HepG2 (cell line): ENCODE measurements around the gene ZSWIM6. TPM values are rescaled to one million over a fixed set of nuclear protein-coding genes. Genes with fewer than 3 reads are reported as not detected.

ENCODE experiments used
- ATAC-seq: fragments of 200-7000 bp; cut with Tn5 transposase; 3 replicates; pipeline ENCODE4 v1.9.1; 2020; ENCODE audit warnings: mild to moderate bottlenecking, moderate library complexity
- BruUV-seq: library from RNA; stranded (reverse); fragments of 400-500 nt; replicated peaks from 2 replicates; lab custom pipeline; 2021; lab: Mats Ljungman, UMichigan
- CTCF ChIA-PET: fragments of 300-600 bp; formaldehyde crosslinking; extraction: SDS; loops from one replicate; lab custom pipeline; 2021; ENCODE audit warnings: low total read pairs, inconsistent platforms, low intra/inter-chr PET ratio; lab: Yijun Ruan, JAX
- POLR2A ChIA-PET: fragments of 350-600 bp; sonication (Branson Sonifier 250); formaldehyde crosslinking; loops from one replicate; lab custom pipeline; 2020; ENCODE audit warnings: antibody characterized with exemption, inconsistent platforms; lab: Yijun Ruan, JAX
- DNase-seq: peaks from one replicate; pipeline ENCODE4 v3.0.0-alpha.2; 2015; ENCODE audit warnings: low spot score
- FAIRE-seq: peaks from 3 replicates; lab custom pipeline; 2011; peaks lifted over from hg19 to GRCh38; lab: Jason Lieb, UNC
- H2AFZ ChIP-seq: one replicate; pipeline ENCODE4 v1.6.1; 2011; ENCODE audit warnings: low read length, inconsistent platforms
- H3K27ac ChIP-seq: fragments of 300-600 bp; 3 replicates; pipeline ENCODE4 v1.8.0; 2011; ENCODE audit warnings: mixed run types, mild to moderate bottlenecking, mixed read lengths, low read length, inconsistent platforms; ENCODE audit not compliant: insufficient read depth; ENCODE audit errors: extremely low read length
- H3K27me3 ChIP-seq, 2 experiments: fragments of 200-600 bp in 1 of 2; 2 replicates in 1 of 2; 3 replicates in 1 of 2; pipeline versions ENCODE4 v1.6.0 to v1.8.0; 2011; ENCODE audit warnings: low read length in 2 of 2, mild to moderate bottlenecking in 2 of 2, moderate library complexity in 2 of 2, inconsistent platforms in 1 of 2; ENCODE audit not compliant: insufficient read depth in 2 of 2, control insufficient read depth in 1 of 2
- H3K36me3 ChIP-seq, 2 experiments: fragments of 200-600 bp in 1 of 2; replicated peaks in 1 of 2; 2 replicates in 1 of 2; 3 replicates in 1 of 2; pipeline versions ENCODE4 v1.5.1 to v1.8.0; 2011; ENCODE audit warnings: low read length in 2 of 2, inconsistent platforms in 1 of 2; ENCODE audit not compliant: insufficient read depth in 2 of 2, control insufficient read depth in 1 of 2
- H3K4me1 ChIP-seq: 2 replicates; pipeline ENCODE4 v1.5.1; 2012; ENCODE audit warnings: low read length, inconsistent platforms; ENCODE audit not compliant: insufficient read depth
- H3K4me2 ChIP-seq: 2 replicates; pipeline ENCODE4 v1.6.0; 2011; ENCODE audit warnings: low read depth, low read length, inconsistent platforms
- H3K4me3 ChIP-seq, 3 experiments: fragments of 200-600 bp in 1 of 3; sonication (generic), shearing (Covaris generic) in 1 of 3; replicated peaks in 1 of 3; 2 replicates each; pipeline ENCODE4 v1.5.1; 2011 to 2016; ENCODE audit warnings: low read length in 3 of 3, inconsistent platforms in 2 of 3, low read depth in 2 of 3, mild to moderate bottlenecking in 2 of 3, control low read depth in 1 of 3, mixed read lengths in 1 of 3; ENCODE audit not compliant: insufficient read depth in 1 of 3
- H3K79me2 ChIP-seq: one replicate; pipeline ENCODE4 v1.6.1; 2011; ENCODE audit warnings: low read length, inconsistent platforms; ENCODE audit not compliant: insufficient read depth
- H3K9ac ChIP-seq: 2 replicates; pipeline ENCODE4 v1.6.0; 2011; ENCODE audit warnings: mild to moderate bottlenecking, low read depth, low read length, inconsistent platforms; ENCODE audit not compliant: insufficient read depth
- H3K9me3 ChIP-seq: 2 replicates; pipeline ENCODE4 v1.5.1; 2012; ENCODE audit warnings: mild to moderate bottlenecking, low read length
- H4K20me1 ChIP-seq: 2 replicates; pipeline ENCODE4 v1.6.0; 2011; ENCODE audit warnings: inconsistent platforms, mild to moderate bottlenecking, low read length, moderate library complexity; ENCODE audit not compliant: insufficient read depth
- CREM ChIP-seq, 2 experiments: sonication (generic) in 1 of 2; formaldehyde crosslinking in 1 of 2; IDR thresholded peaks; 2 replicates each; pipeline versions ENCODE4 v1.4.0 to v1.6.1; 2016 to 2020; ENCODE audit warnings: antibody characterized with exemption in 1 of 2, mild to moderate bottlenecking in 1 of 2, missing genetic modification reagents in 1 of 2
- DDIT3 ChIP-seq: sonication (generic); formaldehyde crosslinking; IDR thresholded peaks from 2 replicates; pipeline ENCODE4 v1.4.0; 2020; ENCODE audit warnings: mild to moderate bottlenecking, missing genetic modification reagents
- EHMT2 ChIP-seq: fragments of 200-600 bp; sonication (generic); IDR thresholded peaks from 2 replicates; pipeline ENCODE4 v1.7.0; 2017; ENCODE audit warnings: antibody characterized with exemption, low read depth, low read length, borderline replicate concordance
- ETV5 ChIP-seq: IDR thresholded peaks from 2 replicates; pipeline ENCODE4 v1.6.1; 2018; ENCODE audit warnings: missing biosample characterization, missing genetic modification reagents, inconsistent platforms, borderline replicate concordance
- HCFC1 ChIP-seq: fragments of 150-350 bp; IDR thresholded peaks from 2 replicates; pipeline ENCODE4 v1.6.1; 2014; ENCODE audit warnings: low read depth, low read length
- ISX ChIP-seq: sonication (generic); formaldehyde crosslinking; conservative IDR thresholded peaks from 2 replicates; pipeline ENCODE4 v1.5.0; 2020; ENCODE audit warnings: missing genetic modification reagents
- JUND ChIP-seq: sonication (generic); formaldehyde crosslinking; IDR thresholded peaks from 2 replicates; pipeline ENCODE4 v1.8.0; 2022; ENCODE audit warnings: mild to moderate bottlenecking, missing genetic modification reagents
- KDM1A ChIP-seq: IDR thresholded peaks from 2 replicates; pipeline ENCODE4 v1.6.1; 2016; ENCODE audit warnings: missing compliant biosample characterization
- NBN ChIP-seq: fragments of 450-650 bp; conservative IDR thresholded peaks from 2 replicates; pipeline ENCODE4 v1.6.1; 2017
- NFKB2 ChIP-seq: sonication (generic); formaldehyde crosslinking; IDR thresholded peaks from 2 replicates; pipeline ENCODE4 v1.4.0; 2020; ENCODE audit warnings: missing genetic modification reagents, borderline replicate concordance
- NKX3-1 ChIP-seq: sonication (generic); formaldehyde crosslinking; IDR thresholded peaks from 2 replicates; pipeline ENCODE4 v1.5.0; 2020; ENCODE audit warnings: missing genetic modification reagents
- PPARG ChIP-seq: conservative IDR thresholded peaks from 2 replicates; pipeline ENCODE4 v1.6.1; 2016; ENCODE audit warnings: missing biosample characterization, missing genetic modification reagents
- SRSF9 ChIP-seq: fragments of 200-400 bp; formaldehyde crosslinking; IDR thresholded peaks from 2 replicates; pipeline ENCODE4 v1.6.1; 2018; ENCODE audit warnings: borderline replicate concordance, mild to moderate bottlenecking, low read depth, low read length; ENCODE audit not compliant: insufficient read depth, poor library complexity, severe bottlenecking
- TERF1 ChIP-seq: sonication (generic); formaldehyde crosslinking; IDR thresholded peaks from 2 replicates; pipeline ENCODE4 v1.8.0; 2022; ENCODE audit warnings: mild to moderate bottlenecking, missing genetic modification reagents, moderate library complexity
- TP53 ChIP-seq: sonication (generic); formaldehyde crosslinking; conservative IDR thresholded peaks from 2 replicates; pipeline ENCODE4 v1.4.0; 2020; ENCODE audit warnings: missing genetic modification reagents
- ZC3H4 ChIP-seq: sonication (generic); formaldehyde crosslinking; IDR thresholded peaks from 2 replicates; pipeline ENCODE4 v1.4.0; 2020; ENCODE audit warnings: missing genetic modification reagents, borderline replicate concordance
- ZNF138 ChIP-seq: sonication (generic); formaldehyde crosslinking; IDR thresholded peaks from 2 replicates; pipeline ENCODE4 v1.5.0; 2020; ENCODE audit warnings: mild to moderate bottlenecking, low read depth, missing genetic modification reagents
- ZNF274 ChIP-seq: sonication (generic); formaldehyde crosslinking; IDR thresholded peaks from 2 replicates; pipeline ENCODE4 v1.5.1; 2020; ENCODE audit warnings: mild to moderate bottlenecking, missing genetic modification reagents
- ZNF33A ChIP-seq: sonication (generic); formaldehyde crosslinking; IDR thresholded peaks from 2 replicates; pipeline ENCODE4 v1.5.1; 2020; ENCODE audit warnings: missing genetic modification reagents, mild to moderate bottlenecking, moderate library complexity, borderline replicate concordance
- ZNF562 ChIP-seq: sonication (generic); formaldehyde crosslinking; IDR thresholded peaks from 2 replicates; pipeline ENCODE4 v1.8.0; 2022; ENCODE audit warnings: missing genetic modification reagents, borderline replicate concordance
- ZNF749 ChIP-seq: sonication (generic); formaldehyde crosslinking; IDR thresholded peaks from 2 replicates; pipeline ENCODE4 v1.8.0; 2022; ENCODE audit warnings: mild to moderate bottlenecking, missing genetic modification reagents, moderate library complexity, borderline replicate concordance
- whole genome bisulfite sequencing: methylation state at CpG from one replicate; pipeline ENCODE4 v1.1.6; 2017; ENCODE audit warnings: low lambda C conversion rate; 5-methylcytosine and 5-hydroxymethylcytosine counted together
- in situ Hi-C: cut with HindIII; loops from 2 replicates; pipeline ENCODE4 v1.10.0; 2017; ENCODE audit warnings: low pct_unique_long_range_greater_than_20kb; ENCODE audit not compliant: extremely low pct_ligation_motif_present
- intact Hi-C: fragments of 100-400 bp; cut with micrococcal nuclease; formaldehyde crosslinking; loops from one replicate; pipeline ENCODE4 v1.10.0; 2022; ENCODE audit not compliant: unreplicated experiment
- polyA plus RNA-seq, 8 experiments: library from polyadenylated mRNA; depleted of rRNA in 3 of 8; stranded (reverse) in 7 of 8; unstranded in 1 of 8; fragments of >200 nt; fragmentation: Illumina TruSeq in 4 of 8; extraction: Trizol in 4 of 8; gene quantifications; 2 replicates each; pipeline versions ENCODE4 v1.2.1 to v1.2.3, GENCODE V29; 2011 to 2016; ENCODE audit warnings: low read depth in 4 of 8, missing spikeins in 1 of 8, mixed read lengths in 1 of 8; ENCODE audit not compliant: insufficient read depth in 1 of 8
- total RNA-seq, 5 experiments: library from RNA; depleted of rRNA; stranded (reverse); fragments of >200 nt; fragmentation: Illumina TruSeq; extraction: Trizol; gene quantifications; 2 replicates each; pipeline ENCODE4 v1.2.3, GENCODE V29; 2016; ENCODE audit warnings: low read depth in 1 of 5

The ZSWIM6 gene
- total and polyA plus RNA-seq, 2 of the 13 experiments (the other 11 are each of a cell fraction or from before 2014, with no cell fraction given) = 0.82 to 1.9 TPM

DNA sequence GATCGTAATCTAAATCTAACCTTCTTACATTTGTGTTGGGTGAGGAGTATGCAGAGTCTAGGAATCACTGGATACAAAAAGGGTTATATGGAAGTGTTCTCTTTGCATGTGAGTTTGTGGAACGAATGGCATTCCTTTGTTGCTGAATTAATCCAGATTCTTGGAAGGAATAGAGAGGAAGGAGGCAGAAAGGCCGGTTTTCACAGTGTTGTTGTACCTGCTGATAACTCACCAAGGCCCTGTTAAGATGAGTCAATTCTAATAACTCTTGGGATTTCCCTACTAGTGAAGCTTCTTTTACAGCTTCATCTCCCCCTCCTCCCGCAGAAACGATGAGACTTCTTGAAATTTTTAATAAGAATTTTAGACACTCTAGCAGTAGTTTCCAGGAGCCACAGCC lies 84.0 kb downstream of the ZSWIM6 start:
- 37% methylated on average over 5 of the region's 5 CpGs for WGBS
- no peaks in the 10 kb centered on the region for H3K9me3 ChIP-seq
- H3K27me3 ChIP-seq = no peaks in the 10 kb centered on the region
- no peak overlapping the region for H3K9ac ChIP-seq
- no peaks in the 10 kb centered on the region for H3K79me2 ChIP-seq
- H3K4me3 ChIP-seq = no peak overlapping the region
- no peak overlapping the region for H3K27ac ChIP-seq
- POLR2A ChIA-PET = no interaction called here
- BruUV-seq = no TSS peak
- CTCF ChIA-PET = no interaction called here
- FAIRE-seq (no peak), ATAC-seq (no peak), DNase-seq (no peak)
- H3K36me3 ChIP-seq = no peaks in the 10 kb centered on the region
- H3K4me1 ChIP-seq = no peaks in the 10 kb centered on the region
- in situ Hi-C loops = no loop called here
- no peaks in the 10 kb centered on the region for H4K20me1 ChIP-seq
- intact Hi-C loops = no loop called here
- TF ChIP-seq TP53 (CRISPR knock-in tag) (no peak), ETV5 (no peak), ZNF749 (CRISPR knock-in tag) (no peak), NBN (no peak), ZNF562 (CRISPR knock-in tag) (no peak), EHMT2 (no peak), ZNF138 (no peak)
- H2AFZ ChIP-seq = no peak overlapping the region
- no peak overlapping the region for H3K4me2 ChIP-seq

- BruUV-seq = no TSS peak
- DNase-seq (no peak), FAIRE-seq (no peak), ATAC-seq (no peak)
- 69% methylated on average over 1 of the region's 1 CpG for WGBS
- no peaks in the 10 kb centered on the region for H3K79me2 ChIP-seq
- H3K36me3 ChIP-seq = no peaks in the 10 kb centered on the region
- in situ Hi-C loops = no loop called here
- no peaks in the 10 kb centered on the region for H4K20me1 ChIP-seq
- H3K27me3 ChIP-seq = no peaks in the 10 kb centered on the region
- H3K27ac ChIP-seq = no peak overlapping the region
- H2AFZ ChIP-seq = no peak overlapping the region
- H3K9me3 ChIP-seq = no peaks in the 10 kb centered on the region
- H3K4me1 ChIP-seq = no peaks in the 10 kb centered on the region
- H3K4me2 ChIP-seq = no peak overlapping the region
- ChIA-PET POLR2A (no interaction called here), CTCF (no interaction called here)
- H3K9ac ChIP-seq = no peak overlapping the region
- no peak overlapping the region for H3K4me3 ChIP-seq
- intact Hi-C loops = no loop called here
- TF ChIP-seq DDIT3 = no peak
- TF ChIP-seq ISX = no peak
- no peak for TF ChIP-seq NFKB2
- TF ChIP-seq SRSF9 = no peak
- no peak for TF ChIP-seq NKX3-1 (CRISPR knock-in tag)
- no peak for TF ChIP-seq KDM1A (CRISPR knock-in tag)
- TF ChIP-seq TERF1 (CRISPR knock-in tag) = no peak
- no peak for TF ChIP-seq PPARG (CRISPR knock-in tag)
- TF ChIP-seq ZC3H4 (CRISPR knock-in tag) = no peak
- no peak for TF ChIP-seq ZNF274 (CRISPR knock-in tag)
- TF ChIP-seq CREM (IDR thresholded peaks at IDR 0.05) = no peak
- TF ChIP-seq CREM (CRISPR knock-in tag; IDR thresholded peaks at IDR 0.05) = no peak
- TF ChIP-seq JUND (CRISPR knock-in tag) = no peak
- TF ChIP-seq HCFC1 = no peak
- no peak for TF ChIP-seq ZNF33A
These were observed 84.4 kb downstream of the ZSWIM6 start for GRCh38 chr5:61416420-61416819.
